CD4-positive, alpha-beta T cell treated with Interleukin-2 at 100 ng/mL for 4 hours (primary cell): ENCODE data around the gene LBR.

Source experiments
- DNase-seq: peaks from one replicate; pipeline ENCODE4 v3.0.0-alpha.2; 2020; ENCODE audit warnings: low spot score

LBR gene

GRCh38 chr1:225464851-225465792 lies 37.3 kb upstream of the LBR start:
- DNase-seq, result no peak

- no peak for DNase-seq
Observed at GRCh38 chr1:225462714-225463574, 35.1 kb upstream of the LBR start.

- DNase-seq, result no peak
Observed at GRCh38 chr1:225462429-225462713, 34.5 kb upstream of the LBR start.

GRCh38 chr1:225461533-225462428 lies 33.9 kb upstream of the LBR start:
- no peak for DNase-seq

- DNase-seq, result peak; percentile 86
Observed at GRCh38 chr1:225460737-225461532, 33.1 kb upstream of the LBR start.

GRCh38 chr1:225460021-225460736 lies 32.3 kb upstream of the LBR start:
- peak; percentile 13 for DNase-seq

- no peak for DNase-seq
Observed at GRCh38 chr1:225458222-225458631, 30.4 kb upstream of the LBR start.

GRCh38 chr1:225454733-225455132 lies 26.9 kb upstream of the LBR start:
- peak; percentile 83 for DNase-seq

- no peak for DNase-seq
Observed at GRCh38 chr1:225453797-225454648, 26.2 kb upstream of the LBR start.

- no peak for DNase-seq
Observed at GRCh38 chr1:225451840-225452515, 24.1 kb upstream of the LBR start.

GRCh38 chr1:225451340-225451739 lies 23.5 kb upstream of the LBR start:
- DNase-seq, result no peak

GRCh38 chr1:225450491-225451191 lies 22.8 kb upstream of the LBR start:
- DNase-seq, result peak; percentile 13

GRCh38 chr1:225449774-225450173 lies 21.9 kb upstream of the LBR start:
- no peak for DNase-seq

- DNase-seq, result no peak
Observed at GRCh38 chr1:225449261-225449660, 21.4 kb upstream of the LBR start.

GRCh38 chr1:225448146-225448805 lies 20.4 kb upstream of the LBR start:
- DNase-seq, result no peak

GRCh38 chr1:225447650-225448089 lies 19.8 kb upstream of the LBR start:
- no peak for DNase-seq

- no peak for DNase-seq
Observed at GRCh38 chr1:225446981-225447615, 19.3 kb upstream of the LBR start.
